Hematopoietic multipotent progenitor cell (in vitro differentiated cells): ENCODE results near the gene TMEM260. TPM values are rescaled to one million over a fixed set of nuclear protein-coding genes. Genes with fewer than 3 reads are reported as not detected.
"Not testable (repeated sequence)": the region's sequence is repeated elsewhere in the genome, so short reads cannot be mapped to it uniquely, and the experiment has no call there.

Source experiments
- DNase-seq, 3 donors: peaks; one replicate each; pipeline ENCODE4 v3.0.0-alpha.2; 2011 to 2015; ENCODE audit warnings: low read depth in 2 of 3, low spot score in 2 of 3
- total RNA-seq: library from RNA; depleted of rRNA; stranded (reverse); fragments of >200 nt; gene quantifications from one replicate; pipeline ENCODE4 v1.2.3, GENCODE V29; 2012

The TMEM260 gene
- total RNA-seq, 1 donor, result 15.6 TPM

- no peak for DNase-seq
Measured at GRCh38 chr14:56594428-56594827, 14.8 kb downstream of the TMEM260 start.

GRCh38 chr14:56598519-56598918, 18.9 kb downstream of the TMEM260 start:
- DNase-seq, result no peak

- DNase-seq, result no peak
Measured at GRCh38 chr14:56603648-56604047, 24.1 kb downstream of the TMEM260 start.

GRCh38 chr14:56608689-56609088, 29.1 kb downstream of the TMEM260 start:
- no peak for DNase-seq

GRCh38 chr14:56611663-56612062, 32.1 kb downstream of the TMEM260 start:
- not testable (repeated sequence) for DNase-seq

GRCh38 chr14:56617084-56617483, 37.5 kb downstream of the TMEM260 start:
- no peak for DNase-seq

GRCh38 chr14:56630707-56631106, 51.1 kb downstream of the TMEM260 start:
- no peak for DNase-seq

GRCh38 chr14:56632195-56632594, 52.6 kb downstream of the TMEM260 start:
- DNase-seq, result no peak

- no peak for DNase-seq
Measured at GRCh38 chr14:56633544-56633943, 53.9 kb downstream of the TMEM260 start.

GRCh38 chr14:56635041-56635440, 55.4 kb downstream of the TMEM260 start:
- DNase-seq, result no peak

- no peak for DNase-seq
Measured at GRCh38 chr14:56647493-56647892, 67.9 kb downstream of the TMEM260 start.

GRCh38 chr14:56648508-56649301, 69.1 kb downstream of the TMEM260 start:
- no peak for DNase-seq

- no peak for DNase-seq
Measured at GRCh38 chr14:56649382-56649781, 69.8 kb downstream of the TMEM260 start.

- no peak for DNase-seq
Measured at GRCh38 chr14:56650048-56650447, 70.5 kb downstream of the TMEM260 start.

- no peak for DNase-seq
Measured at GRCh38 chr14:56650979-56651378, 71.4 kb downstream of the TMEM260 start.

GRCh38 chr14:56657604-56658003, 78.0 kb downstream of the TMEM260 start:
- no peak for DNase-seq

GRCh38 chr14:56659378-56659777, 79.8 kb downstream of the TMEM260 start:
- no peak for DNase-seq

- peak in 2 of 3 donors; percentile 11 to 51 for DNase-seq
Measured at GRCh38 chr14:56659964-56660551, 80.5 kb downstream of the TMEM260 start.

GRCh38 chr14:56660677-56661389, 81.2 kb downstream of the TMEM260 start:
- no peak for DNase-seq

GRCh38 chr14:56661478-56661877, 81.9 kb downstream of the TMEM260 start:
- DNase-seq, result no peak

GRCh38 chr14:56664811-56665421, 85.3 kb downstream of the TMEM260 start:
- DNase-seq, result no peak
